CMK (cell line): ENCODE data around the gene SUPT4H1.

Source experiments
- DNase-seq: peaks from one replicate; pipeline ENCODE4 v3.0.0-alpha.2; 2010; ENCODE audit warnings: low read depth

SUPT4H1 gene

DNA sequence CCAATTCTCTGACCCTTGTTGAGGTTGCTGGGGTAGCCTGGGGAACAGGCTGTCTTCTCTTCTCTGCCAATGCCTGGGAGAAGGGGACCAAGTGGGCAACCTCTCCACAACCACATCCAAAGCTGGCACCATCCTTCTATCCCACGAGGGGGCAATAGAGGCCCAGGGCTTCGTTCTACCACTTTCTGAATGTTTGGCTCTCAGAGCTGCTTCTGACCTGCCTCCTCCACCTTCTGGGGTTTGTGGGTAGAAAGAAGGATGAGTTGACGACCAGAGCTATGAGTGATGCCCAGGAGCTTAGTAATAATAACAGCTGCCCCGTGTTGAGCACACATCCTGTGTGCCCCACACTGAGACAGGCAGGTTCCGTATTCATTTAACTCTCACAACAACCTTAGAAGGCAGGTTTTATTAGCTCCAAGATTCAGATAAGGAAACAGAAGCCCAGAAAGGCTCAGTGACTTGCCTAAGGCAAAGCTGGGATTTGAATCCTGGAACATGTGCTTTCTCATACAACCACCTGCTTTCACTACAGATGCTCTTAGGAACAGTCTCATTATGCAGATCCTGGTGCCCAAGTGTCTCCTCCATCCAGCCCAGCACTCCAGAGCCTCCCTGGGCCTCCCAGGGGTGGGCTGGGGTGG lies 34.5 kb downstream of the SUPT4H1 start:
- DNase-seq = no peak

GRCh38 chr17:58316260-58316960 lies 35.6 kb downstream of the SUPT4H1 start:
- DNase-seq = no peak

- DNase-seq = no peak
Observed at GRCh38 chr17:58315750-58316149, 36.3 kb downstream of the SUPT4H1 start.

DNA sequence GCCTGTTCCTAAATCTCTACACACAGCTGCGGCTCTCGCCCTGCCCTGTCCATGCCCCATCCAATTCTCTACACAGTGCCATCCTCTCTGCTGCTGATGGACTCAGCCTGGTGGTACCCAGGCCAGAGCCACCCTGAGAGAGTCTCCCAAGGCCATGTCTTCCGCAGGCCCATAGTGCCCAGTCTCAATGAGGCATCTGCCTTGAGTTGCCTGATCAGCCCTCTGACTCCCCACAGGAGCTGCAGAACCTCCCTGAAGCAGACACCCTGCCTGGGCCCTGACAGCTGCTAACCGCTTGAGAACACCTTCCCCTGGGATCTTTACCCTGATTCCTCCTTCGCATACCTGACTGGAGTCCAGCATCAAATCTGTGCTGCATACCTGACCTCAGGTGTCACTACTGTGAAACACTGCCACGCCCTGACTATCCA lies 36.7 kb downstream of the SUPT4H1 start:
- DNase-seq = no peak

- DNase-seq = no peak
Observed at GRCh38 chr17:58314706-58315015, 37.3 kb downstream of the SUPT4H1 start.

DNA sequence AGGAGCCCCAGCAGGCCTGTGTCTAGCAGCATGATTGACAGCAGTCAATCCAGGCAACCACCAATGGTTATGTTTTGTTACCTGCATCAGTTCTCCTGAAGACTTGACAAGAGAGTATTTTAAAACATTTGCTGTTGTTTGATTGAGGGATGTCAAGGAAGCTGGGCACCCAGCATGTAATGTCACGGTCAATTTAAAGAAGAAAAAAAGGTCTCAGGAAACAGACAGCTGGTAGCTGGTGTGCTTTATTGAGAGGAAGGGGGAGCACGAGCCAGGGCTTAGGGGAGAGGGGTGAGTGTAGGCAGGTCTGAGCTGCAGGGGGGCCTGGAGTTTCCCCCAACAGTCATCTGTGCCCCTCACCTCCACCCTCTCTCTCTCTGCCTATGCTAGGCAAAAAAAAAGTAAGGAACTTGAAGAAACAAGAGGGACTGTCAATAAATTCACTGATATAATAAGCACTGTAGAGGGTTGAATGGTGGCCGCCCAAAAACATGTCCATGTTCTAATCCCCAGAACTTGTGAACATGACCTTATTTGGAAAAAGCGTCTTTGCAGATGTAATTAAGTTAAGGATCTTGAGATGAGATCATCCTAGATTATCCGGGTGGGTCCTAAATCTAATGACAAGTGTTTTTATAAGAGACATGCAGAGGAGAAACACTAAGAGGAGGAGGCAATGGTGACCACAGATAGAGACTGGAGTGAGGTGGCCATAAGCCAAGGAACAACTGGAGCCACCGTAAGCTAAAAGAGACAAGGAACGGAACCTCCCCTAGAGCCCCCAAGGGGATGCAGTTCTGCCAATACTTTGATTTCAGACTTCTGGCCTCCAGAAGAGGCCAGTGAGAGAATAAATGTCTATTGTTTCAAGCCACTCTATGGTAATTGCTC lies 37.9 kb downstream of the SUPT4H1 start:
- DNase-seq = no peak

GRCh38 chr17:58312829-58313228 lies 39.2 kb downstream of the SUPT4H1 start:
- DNase-seq = no peak

DNA sequence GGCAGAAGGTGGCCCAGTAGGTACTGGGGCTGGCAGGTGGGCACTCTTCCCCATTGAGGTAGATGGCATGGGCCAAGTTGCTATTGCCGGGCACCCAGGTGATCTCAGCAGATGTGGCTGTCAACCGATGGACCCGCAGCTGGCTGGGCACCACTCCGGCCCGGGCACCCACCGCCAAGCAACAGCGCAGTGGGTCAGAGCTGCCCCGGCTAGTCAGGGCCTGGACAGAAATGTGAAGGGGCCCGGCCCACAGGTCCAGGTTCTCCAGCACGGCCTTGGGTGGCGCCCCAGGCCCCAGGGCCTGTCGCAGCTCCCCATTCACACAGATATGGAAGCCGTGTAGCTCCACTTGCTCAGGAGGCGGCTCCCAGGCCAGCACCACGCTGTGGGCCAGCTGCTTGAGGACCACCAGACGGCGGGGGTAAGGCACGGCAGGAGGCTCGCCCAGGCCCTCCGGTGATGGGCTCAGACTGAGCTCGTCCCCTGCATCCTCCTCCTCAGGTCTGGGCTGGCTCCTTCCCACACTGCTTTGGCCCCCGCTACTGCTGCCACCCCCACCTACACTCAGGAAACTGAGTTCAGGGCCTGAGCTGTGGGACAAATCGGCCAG lies 39.9 kb downstream of the SUPT4H1 start:
- DNase-seq = no peak

DNA sequence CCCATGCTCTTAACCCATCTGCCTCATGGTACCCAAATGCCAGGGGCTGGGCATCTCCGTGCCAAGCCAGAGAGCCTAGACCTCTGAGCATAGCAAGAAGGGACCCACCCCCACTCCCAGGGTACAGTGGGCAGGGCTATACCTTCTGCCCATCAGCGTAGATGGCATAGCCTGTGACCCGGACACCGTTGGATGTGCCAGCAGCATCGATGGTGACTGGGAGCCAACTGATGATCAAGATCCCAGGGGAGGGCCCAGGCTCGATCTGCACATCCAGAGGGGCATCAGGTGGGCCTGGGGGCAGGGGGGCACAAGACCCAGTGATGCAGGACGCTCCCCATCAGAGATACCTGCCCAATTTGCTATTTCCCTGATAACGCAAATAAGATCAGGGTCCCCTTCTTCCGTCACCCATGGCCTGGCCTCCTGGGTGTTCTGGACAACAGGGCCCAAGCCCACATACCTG lies 40.5 kb downstream of the SUPT4H1 start:
- no peak for DNase-seq

DNA sequence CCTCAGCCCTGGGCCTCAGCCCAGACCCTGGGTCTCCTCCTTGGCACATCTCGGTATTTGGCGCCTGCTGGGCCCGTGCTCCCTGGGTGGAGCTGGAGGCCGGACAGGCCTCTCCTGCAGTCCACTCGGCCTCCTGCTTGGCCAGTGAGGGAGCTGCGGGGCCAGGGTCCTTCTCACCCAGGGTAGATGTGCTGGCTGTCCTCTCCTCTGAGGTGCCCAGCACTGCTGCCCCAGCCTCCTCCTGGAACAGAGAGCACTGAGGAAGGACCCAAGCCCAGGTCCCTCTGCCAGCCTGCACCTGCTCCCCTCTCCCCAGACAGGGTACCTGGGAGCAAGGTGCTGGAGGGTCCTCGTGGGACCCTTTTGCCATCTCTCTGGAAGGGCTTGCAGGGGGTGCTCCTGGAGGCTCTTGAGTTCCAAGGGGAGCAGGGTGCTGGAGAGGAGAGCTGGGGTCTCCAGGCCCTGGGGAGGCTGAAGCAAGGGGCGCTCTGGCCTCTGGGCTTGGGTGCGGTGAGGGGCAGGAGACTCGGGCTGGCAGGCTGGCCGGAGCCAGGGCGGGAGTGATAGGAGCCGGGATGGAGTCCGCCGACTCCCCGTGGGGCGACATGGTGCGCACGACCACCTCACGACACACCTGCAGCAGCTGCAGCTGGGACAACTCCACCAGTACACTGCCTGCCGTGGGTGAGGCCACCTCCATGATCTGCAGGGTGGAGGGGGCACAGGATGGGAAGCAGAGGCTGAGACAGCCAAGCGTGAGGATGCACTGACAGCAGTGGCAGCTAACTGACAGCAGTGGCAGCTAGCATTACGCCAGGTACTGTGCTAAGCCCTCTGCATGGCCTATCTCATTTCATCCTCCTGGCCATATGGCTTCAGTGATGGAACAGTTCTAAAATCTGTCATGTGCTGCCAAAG lies 41.2 kb downstream of the SUPT4H1 start:
- DNase-seq = no peak

DNA sequence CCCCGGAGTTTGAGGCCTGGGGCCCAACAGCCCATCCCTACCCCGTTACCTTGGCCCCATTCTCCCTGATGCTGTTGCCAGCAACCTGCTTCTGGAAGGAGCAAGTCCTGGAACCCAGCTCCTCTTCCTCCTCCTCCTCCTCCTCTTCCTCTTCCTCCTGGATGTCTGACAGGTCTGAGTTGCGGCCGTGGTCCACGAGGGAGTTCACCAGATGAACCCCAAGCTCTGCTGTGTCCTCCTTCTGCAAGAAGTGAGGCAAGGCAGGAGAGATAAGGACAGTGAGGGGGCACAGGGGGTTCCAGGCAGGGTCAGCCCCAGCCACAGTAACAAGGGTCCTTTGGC lies 42.1 kb downstream of the SUPT4H1 start:
- DNase-seq = no peak

- no peak for DNase-seq
Observed at GRCh38 chr17:58308985-58309917, 42.8 kb downstream of the SUPT4H1 start.

DNA sequence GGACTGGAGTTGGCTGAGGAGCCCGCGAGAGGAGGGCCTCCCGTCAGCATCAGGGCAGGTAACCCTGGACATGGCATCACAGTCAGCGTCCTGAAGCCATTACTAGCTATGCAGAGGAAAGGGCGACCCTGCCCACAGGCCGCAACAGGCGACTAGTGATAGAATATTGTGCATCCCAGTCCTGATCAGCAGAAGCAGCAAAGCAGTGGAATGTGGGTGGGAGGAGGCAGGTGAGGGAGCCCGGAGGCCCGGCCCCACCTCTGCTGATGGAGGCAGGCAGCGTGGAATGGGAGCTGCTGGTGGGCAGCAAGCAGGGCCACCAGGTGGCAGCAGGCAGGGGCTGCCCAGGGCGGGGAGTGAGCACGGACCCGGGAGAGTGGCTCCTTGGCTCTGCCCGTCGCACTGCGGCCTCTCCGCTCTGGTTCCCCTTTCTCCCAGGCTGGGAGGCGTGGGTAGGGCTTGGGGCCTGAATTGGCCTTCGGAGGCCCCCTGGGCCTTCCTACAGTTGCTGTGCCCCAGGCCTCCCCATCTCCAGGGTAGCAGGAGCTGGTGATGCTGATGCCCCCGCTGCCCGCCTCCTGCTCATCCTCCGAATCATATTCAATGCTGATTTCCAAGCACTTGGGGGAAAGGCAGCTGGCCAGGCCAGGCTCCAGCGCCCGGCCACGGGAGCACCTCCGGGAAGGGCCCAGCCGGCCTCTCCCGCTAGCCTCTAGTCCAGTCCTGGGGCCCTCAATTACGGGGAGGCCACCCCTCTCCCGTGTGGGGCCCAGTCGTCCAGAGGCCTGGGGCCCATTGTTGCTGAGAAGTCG lies 43.6 kb downstream of the SUPT4H1 start:
- no peak for DNase-seq

DNA sequence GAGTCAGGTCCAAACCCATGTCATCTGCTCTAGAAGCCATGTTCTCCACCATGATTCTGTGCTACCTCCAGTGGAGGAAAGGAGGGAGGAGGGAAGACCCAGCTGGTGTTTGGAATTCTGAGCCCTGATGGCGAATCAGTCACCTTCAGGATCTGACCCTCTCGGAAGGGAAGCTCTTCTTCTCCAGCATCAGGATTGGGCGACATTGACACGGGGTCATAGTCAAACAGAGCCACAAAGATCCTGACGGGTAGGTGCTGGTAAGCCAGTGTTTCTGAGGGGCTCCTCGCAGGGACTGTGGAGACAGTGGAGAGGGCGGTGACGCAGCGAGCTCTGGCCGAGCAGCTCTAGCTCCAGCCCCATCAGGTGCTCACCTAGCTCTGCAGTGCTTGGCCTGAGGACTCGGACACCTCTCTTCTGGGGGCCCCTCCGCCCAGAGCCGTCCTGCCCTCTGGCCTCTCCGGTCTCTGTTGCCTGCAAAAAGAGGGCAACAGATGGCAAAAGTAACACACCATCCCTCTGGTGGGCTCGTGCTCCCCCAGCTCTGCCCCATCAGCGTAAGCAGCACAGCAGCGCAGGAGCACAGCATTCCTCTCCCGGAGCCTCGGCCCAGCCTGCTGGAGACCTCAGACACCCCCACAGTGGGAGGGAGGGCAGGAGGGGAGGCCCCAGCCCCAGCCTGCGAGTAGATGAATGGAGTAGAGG lies 44.4 kb downstream of the SUPT4H1 start:
- DNase-seq = no peak

- DNase-seq = no peak
Observed at GRCh38 chr17:58306131-58306951, 45.7 kb downstream of the SUPT4H1 start.

DNA sequence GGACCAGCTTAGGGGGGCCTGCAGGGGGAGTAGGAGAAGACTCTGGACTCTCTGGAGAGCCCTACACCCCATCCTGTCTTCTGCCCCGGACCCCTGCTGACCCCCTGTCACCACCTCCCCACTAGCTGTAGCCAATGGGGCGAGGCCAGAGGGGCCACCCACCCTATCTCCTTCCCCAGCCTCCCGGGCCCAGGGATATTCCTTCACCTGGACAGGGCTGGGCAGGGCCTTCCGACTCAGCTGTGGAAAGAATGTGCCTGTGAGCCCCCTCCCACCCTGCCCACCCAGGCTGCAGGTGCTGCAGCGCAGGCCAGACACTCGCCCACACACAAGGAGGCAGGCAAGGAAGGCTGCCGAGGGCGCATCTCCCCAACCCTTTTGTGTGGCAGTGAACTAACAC lies 46.4 kb downstream of the SUPT4H1 start:
- DNase-seq = no peak

- no peak for DNase-seq
Observed at GRCh38 chr17:58304750-58305486, 47.1 kb downstream of the SUPT4H1 start.
